GM19452 (cell line): Measurements from ENCODE around the gene U2AF1L4.

Experiments used
- ATAC-seq: cut with Tn5 transposase; IDR thresholded peaks from one replicate; pipeline ENCODE4 v1.9.1; 2021; ENCODE audit not compliant: unreplicated experiment

U2AF1L4 gene

GRCh38 chr19:35757749-35758608, 12.8 kb upstream of the U2AF1L4 start, which contains the start of gene PROSER3:
TSS of gene PROSER3 (plus strand) at chr19:35758176. CDS start at chr19:35758216, 40 bp downstream.
- peak; percentile 95 for ATAC-seq

GRCh38 chr19:35757231-35757748, 12.1 kb upstream of the U2AF1L4 start:
- no peak for ATAC-seq

- ATAC-seq, result no peak
These were observed 11.4 kb upstream of the U2AF1L4 start, which contains the start of gene HSPB6 for GRCh38 chr19:35756377-35757230. TSS of gene HSPB6 (minus strand) at chr19:35757029. CDS start at chr19:35757008, 21 bp downstream.

GRCh38 chr19:35755550-35756376, 10.5 kb upstream of the U2AF1L4 start:
- no peak for ATAC-seq

- no peak for ATAC-seq
These were observed 9.9 kb upstream of the U2AF1L4 start for GRCh38 chr19:35755131-35755549.

- ATAC-seq, result no peak
These were observed 9.3 kb upstream of the U2AF1L4 start for GRCh38 chr19:35754370-35755130.

GRCh38 chr19:35753634-35754369, 8.6 kb upstream of the U2AF1L4 start:
- no peak for ATAC-seq

GRCh38 chr19:35752746-35753350, 7.6 kb upstream of the U2AF1L4 start:
- ATAC-seq, result no peak

GRCh38 chr19:35751839-35752745, 6.9 kb upstream of the U2AF1L4 start:
- ATAC-seq, result no peak

- no peak for ATAC-seq
These were observed 4.9 kb upstream of the U2AF1L4 start for GRCh38 chr19:35750167-35750566.

- peak; percentile 59 for ATAC-seq
These were observed 3.1 kb upstream of the U2AF1L4 start, which contains the start of gene LIN37 for GRCh38 chr19:35748106-35749020. TSS of gene LIN37 (plus strand) at chr19:35748576. CDS start at chr19:35748725, 149 bp downstream.

- ATAC-seq, result no peak
These were observed 1.3 kb upstream of the U2AF1L4 start for GRCh38 chr19:35746531-35746930.

- no peak for ATAC-seq
These were observed 857 bp upstream of the U2AF1L4 start for GRCh38 chr19:35746087-35746462.

GRCh38 chr19:35744430-35745327, 539 bp downstream of the U2AF1L4 start:
- peak; percentile 30 for ATAC-seq

GRCh38 chr19:35743640-35744429, 1.4 kb downstream of the U2AF1L4 start:
- no peak for ATAC-seq
